ENCODE measurements around the gene ZNF334. TPM values are rescaled to one million over a fixed set of nuclear protein-coding genes. Genes with fewer than 3 reads are reported as not detected.

The ZNF334 gene
- total RNA-seq, 1 experiment from 2014 or later: 19.5 TPM

DNA sequence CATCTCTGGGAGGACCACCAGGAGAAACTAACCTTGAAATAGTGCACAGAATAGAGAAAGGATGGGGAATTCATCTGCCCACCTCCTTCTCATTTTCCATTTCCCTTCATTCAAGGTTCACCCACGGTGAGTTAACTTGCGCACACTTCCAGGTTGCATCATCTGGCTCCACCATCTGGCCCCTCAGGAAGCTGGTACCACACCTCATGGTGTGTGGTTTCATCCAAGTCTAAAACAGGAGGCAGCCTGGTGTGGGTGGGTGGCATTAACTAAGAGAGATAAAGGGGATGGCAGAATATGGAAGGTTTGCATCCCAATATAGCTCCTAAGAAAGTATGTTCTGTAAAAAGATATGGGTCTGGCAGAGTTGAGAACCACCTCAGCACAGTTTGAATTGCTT lies 3.8 kb downstream of the ZNF334 start:
- Histone ChIP-seq H4K8ac (replicated peaks; ENCODE audit: insufficient read length, low read depth, low read length) (no peak overlapping the region), H3K9me3 (ENCODE audit: control insufficient read depth, low read depth, low read length) (peaks cover 14% of the 10 kb centered on the region), H4K91ac (ENCODE audit: insufficient read length, low read depth, low read length) (no peak overlapping the region), H3K18ac (ENCODE audit: insufficient read length, low read depth, low read length) (no peak overlapping the region), H3K9ac (ENCODE audit: extremely low read depth, insufficient read length, low read length) (no peak overlapping the region), H2BK5ac (ENCODE audit: insufficient read length, low read length) (no peak overlapping the region), H3K4ac (ENCODE audit: low read depth, low read length) (no peak overlapping the region), H2AK5ac (ENCODE audit: insufficient read length, low read length) (no peak overlapping the region), H2BK15ac (ENCODE audit: low read depth, low read length) (no peak overlapping the region), H4K5ac (ENCODE audit: insufficient read length, low read depth, low read length) (no peak overlapping the region), H3K27ac (ENCODE audit: insufficient read length, low read depth, low read length) (no peak overlapping the region), H3K27me3 (ENCODE audit: insufficient read depth, low read length) (no peaks in the 10 kb centered on the region), H2BK20ac (ENCODE audit: low read depth, low read length, poor library complexity, severe bottlenecking) (no peak overlapping the region), H2BK120ac (ENCODE audit: low read depth, low read length, poor library complexity, severe bottlenecking) (no peak overlapping the region), H4K20me1 (ENCODE audit: control insufficient read depth, insufficient read depth, insufficient read length) (no peaks in the 10 kb centered on the region), H2AFZ (ENCODE audit: low read length) (no peak overlapping the region), H3K23ac (ENCODE audit: insufficient read length, low read depth, low read length) (no peak overlapping the region), H3K14ac (ENCODE audit: insufficient read depth, low read length) (no peak overlapping the region), H2BK12ac (ENCODE audit: insufficient read length, low read depth, low read length) (no peak overlapping the region), H3T11ph (ENCODE audit: low read length) (no peak overlapping the region), H3K4me1 (ENCODE audit: insufficient read depth, low read length) (no peaks in the 10 kb centered on the region), H3K79me2 (ENCODE audit: insufficient read depth, low read length) (no peaks in the 10 kb centered on the region), H3K23me2 (ENCODE audit: insufficient read length, low read depth, low read length, poor library complexity, severe bottlenecking) (peaks cover 7% of the 10 kb centered on the region), H3K79me1 (ENCODE audit: insufficient read depth, low read depth, low read length, poor library complexity, severe bottlenecking) (no peaks in the 10 kb centered on the region), H3K4me2 (ENCODE audit: insufficient read depth, insufficient read length, low read length) (no peak overlapping the region), H3K56ac (ENCODE audit: insufficient read length, low read depth, low read length) (no peak overlapping the region)
- no peak overlapping the region; a peak in 1 of 7 replicates for H3K27ac Mint-ChIP-seq
- no peak overlapping the region for H3K4me3 Mint-ChIP-seq
- DNase-seq: no peak
- H3K4me1 Mint-ChIP-seq: peaks cover 4 to 7% of the 10 kb centered on the region in 2 experiments; a peak in 3 of 4 replicates
- no CpG with 5 or more reads among the region's 2 CpGs for WGBS (ENCODE audit: extremely low coverage, insufficient read length, low lambda C conversion rate)
- no peaks in the 10 kb centered on the region for H3K27me3 Mint-ChIP-seq (ENCODE audit: low read depth)
- H3K9me3 Mint-ChIP-seq: peaks cover 20 to 51% of the 10 kb centered on the region in 2 experiments
- TF ChIP-seq, protein P1, sequence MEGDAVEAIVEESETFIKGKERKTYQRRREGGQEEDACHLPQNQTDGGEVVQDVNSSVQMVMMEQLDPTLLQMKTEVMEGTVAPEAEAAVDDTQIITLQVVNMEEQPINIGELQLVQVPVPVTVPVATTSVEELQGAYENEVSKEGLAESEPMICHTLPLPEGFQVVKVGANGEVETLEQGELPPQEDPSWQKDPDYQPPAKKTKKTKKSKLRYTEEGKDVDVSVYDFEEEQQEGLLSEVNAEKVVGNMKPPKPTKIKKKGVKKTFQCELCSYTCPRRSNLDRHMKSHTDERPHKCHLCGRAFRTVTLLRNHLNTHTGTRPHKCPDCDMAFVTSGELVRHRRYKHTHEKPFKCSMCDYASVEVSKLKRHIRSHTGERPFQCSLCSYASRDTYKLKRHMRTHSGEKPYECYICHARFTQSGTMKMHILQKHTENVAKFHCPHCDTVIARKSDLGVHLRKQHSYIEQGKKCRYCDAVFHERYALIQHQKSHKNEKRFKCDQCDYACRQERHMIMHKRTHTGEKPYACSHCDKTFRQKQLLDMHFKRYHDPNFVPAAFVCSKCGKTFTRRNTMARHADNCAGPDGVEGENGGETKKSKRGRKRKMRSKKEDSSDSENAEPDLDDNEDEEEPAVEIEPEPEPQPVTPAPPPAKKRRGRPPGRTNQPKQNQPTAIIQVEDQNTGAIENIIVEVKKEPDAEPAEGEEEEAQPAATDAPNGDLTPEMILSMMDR (conservative IDR thresholded peaks at IDR 0.05): no peak
- peaks cover 56 to 71% (median 62%) of the 10 kb centered on the region in 3 experiments for H3K36me3 Mint-ChIP-seq (ENCODE audit: insufficient read depth in 1 of 3, low read depth in 3 of 3)

Data from H9 (cell line).